Activated T-helper 1 cell treated with anti-CD3 and anti-CD28 coated beads, Interleukin-2, amount 50 U/mL, for 16 hours (primary cell): ENCODE data around the gene PYY.
"Not testable (repeated sequence)": the region's sequence is repeated elsewhere in the genome, so short reads cannot be mapped to it uniquely, and the experiment has no call there.

Experiments
- DNase-seq, 2 donors: peaks; one replicate each; pipeline ENCODE4 v3.0.0-alpha.2; 2020; ENCODE audit warnings: low read depth in 1 of 2, low spot score in 1 of 2

Gene PYY

DNA sequence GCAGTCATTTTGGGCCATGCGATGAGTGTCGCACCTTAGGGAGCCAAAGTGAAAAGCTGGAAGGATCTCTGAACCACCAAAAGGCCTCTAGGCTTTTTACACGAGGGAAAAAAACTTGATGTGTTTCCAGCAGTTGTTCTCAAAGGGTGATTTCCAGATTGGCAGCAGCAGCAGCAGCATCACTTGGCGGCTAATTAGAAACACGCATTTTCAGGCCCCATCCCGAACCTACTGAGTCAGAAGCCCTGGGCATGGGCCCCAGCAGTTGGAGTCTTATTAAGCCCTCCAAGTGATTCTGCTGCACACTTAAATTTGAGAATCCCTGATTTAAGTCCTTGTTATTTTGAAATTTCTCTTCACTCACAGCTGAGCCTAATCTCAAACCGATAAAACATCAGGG lies 25.3 kb upstream of the PYY start:
- no peak for DNase-seq

GRCh38 chr17:43978078-43978477 lies 24.3 kb upstream of the PYY start:
- no peak for DNase-seq

DNA sequence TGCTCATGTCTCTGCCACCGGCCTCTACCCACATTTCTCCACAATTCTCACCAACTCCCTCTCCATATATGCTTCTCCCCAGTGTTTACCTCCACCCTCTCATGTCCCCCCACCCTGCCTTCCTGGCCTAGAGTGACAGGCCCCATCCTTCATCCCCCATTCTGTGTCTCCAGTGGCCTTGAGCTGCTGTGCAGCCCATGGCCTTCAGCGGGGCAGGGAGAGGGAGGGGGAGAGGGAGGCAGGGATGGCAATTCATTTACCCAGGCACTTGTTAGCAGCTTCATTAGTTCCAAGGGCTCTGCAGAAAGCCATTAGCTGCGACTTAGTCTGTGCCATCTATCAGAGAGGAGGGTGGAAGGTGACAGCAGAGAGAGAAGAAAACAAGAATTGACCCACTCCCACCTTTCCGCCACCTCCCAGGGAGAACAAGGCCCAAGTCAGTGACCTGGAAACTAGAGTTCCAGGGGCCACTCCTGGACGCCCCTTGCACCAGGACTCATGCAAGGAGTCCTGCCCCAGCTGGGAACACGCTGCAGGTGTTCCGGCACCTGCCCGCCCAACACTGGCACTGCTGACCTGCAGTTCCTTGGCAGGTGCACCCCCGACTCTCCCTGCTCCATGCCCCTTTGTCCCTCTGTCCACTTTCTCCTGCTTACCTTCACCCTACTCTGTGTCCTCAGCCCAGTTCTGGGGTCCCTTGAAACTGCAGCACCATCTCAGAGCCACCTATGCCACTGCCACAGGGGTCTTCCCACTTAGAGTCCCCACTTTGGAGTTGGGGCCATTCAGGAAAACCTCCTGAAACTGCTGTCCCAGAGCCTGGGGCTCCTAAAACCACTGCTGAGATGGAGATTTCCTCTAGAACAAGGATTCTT lies 23.5 kb upstream of the PYY start:
- no peak for DNase-seq

- DNase-seq, result no peak
Measured at GRCh38 chr17:43975898-43976297, 22.2 kb upstream of the PYY start.

- no peak for DNase-seq
Measured at GRCh38 chr17:43974382-43975266, 20.9 kb upstream of the PYY start.

DNA sequence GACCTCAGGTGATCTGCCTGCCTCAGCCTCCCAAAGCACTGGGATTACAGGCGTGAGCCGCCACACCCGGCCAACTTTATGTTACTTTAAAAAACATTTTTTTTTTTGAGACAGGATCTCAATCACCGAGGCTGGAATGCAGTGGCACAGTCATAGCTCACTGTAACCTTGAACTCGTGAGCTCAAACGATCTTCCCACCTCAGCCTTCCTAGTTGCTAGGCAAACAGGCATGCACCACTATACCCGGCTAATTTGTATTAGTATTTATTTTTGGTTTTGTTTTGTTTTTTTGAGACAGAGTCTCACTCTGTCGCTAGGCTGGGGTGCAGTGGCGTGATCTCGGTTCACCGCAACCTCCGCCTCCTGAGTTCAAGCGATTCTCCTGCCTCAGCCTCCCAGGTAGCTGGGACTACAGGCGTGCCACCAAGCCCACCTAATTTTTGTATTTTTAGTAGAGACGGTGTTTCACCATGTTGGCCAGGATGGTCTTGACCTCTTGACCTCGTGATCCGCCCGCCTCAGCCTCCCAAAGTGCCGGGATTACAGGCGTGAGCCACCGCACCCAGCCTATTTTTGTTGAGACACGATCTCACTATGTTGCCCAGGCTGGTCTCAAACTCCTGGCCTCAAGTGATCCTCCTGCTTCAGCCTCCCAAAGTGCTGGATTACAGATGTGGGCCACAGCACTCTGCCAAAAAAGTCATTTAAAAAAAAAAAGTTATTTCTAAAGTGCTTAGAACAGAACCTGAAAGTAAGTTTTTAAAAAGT lies 18.9 kb upstream of the PYY start:
- not testable (repeated sequence) for DNase-seq

DNA sequence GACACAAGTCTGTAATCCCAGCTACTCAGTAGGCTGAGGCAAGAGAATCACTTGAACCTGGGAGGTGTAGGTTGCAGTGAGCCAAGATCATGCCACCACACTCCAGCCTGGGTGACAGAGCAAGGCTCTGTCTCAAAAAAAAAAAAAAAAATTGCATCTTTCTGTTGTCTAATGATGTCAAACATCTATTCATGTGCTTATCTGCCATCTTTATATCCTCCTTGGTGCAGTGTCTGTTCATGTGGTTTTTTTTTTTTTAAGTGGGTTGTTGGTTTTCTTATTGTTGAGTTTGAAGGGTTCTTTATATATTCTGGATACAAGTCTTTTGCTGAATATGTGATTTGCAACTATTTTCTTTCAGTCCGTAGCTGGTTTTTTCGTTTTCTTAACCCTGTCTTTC lies 17.7 kb upstream of the PYY start:
- not testable (repeated sequence) for DNase-seq

- DNase-seq, result no peak
Measured at GRCh38 chr17:43970366-43970765, 16.6 kb upstream of the PYY start.

- DNase-seq, result no peak
Measured at GRCh38 chr17:43967251-43967875, 13.6 kb upstream of the PYY start.

DNA sequence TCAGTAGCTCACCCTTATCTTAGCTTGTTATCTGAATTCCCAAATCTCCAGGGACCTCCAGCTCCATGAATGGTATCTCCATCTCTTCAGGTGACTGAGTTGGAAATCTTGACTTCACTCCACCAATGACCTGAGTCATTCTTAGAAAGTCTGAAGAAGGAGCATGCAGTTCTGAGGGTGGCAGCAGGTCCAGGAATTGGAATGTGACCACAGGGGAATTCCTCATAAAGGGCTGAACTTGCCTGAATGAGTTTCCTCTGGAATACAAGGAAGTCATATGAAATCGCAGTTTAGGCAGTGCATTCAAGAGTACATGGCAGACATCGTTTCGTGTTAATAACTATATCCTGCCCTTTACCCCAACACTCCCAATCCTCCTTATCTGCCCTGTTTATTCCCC lies 12.5 kb upstream of the PYY start:
- DNase-seq, result no peak

DNA sequence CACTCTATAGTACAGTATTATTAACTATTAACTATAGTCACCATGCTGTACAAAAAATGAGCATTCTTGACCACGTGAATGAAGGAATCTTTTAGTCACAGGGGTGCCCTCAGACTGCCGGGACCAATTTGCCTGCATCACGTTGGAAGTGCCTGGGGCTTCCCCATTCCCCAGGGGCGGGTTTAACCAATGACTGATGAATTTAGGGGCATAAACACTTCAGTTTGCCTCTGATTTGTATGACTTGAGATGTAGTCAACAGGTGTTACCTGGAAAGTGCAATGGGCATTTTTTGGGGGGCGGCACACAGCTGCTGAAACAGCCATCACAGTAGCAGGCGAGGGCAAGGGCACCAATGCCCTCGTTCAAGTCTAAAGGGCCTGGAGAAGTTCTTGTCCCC lies 8.7 kb upstream of the PYY start:
- DNase-seq, result no peak

DNA sequence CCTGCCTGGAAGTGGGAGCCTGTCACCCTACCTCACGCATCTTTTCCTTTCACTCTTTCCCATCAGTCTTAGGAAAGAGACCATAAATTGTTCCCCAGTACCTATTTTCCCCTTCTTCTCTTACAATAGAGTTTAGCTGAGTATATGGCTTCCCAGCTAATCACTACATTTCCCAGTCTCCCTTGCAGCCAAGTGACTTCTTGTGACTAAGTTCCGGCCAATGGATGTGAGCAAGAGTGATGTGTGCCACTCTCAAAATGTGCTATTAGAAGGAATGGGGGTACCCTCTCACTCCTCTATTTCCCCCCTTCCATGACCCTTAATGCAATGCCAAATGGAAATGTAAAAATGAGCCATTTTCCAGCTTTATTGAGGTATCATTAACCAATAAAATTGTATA lies 8.2 kb upstream of the PYY start:
- no peak for DNase-seq

DNA sequence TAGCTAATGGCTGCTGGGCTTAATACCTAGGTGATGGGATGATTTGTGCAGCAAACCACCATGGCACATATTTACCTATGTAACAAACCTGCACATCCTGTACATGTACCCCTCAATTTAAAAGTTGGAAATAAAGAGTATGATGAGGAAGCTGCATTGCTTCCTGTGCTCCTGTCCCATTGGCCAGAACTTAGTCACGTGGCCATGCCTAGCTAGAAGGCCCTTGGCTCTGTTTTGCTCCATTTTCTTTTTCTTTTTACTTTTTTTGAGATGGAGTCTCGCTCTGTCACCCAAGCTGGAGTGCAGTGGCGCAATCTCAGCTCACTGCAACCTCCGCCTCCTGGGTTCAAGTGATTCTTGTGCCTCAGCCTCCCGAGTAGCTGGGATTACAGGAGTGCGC lies 7.6 kb upstream of the PYY start:
- not testable (repeated sequence) for DNase-seq

- DNase-seq, result no peak
Measured at GRCh38 chr17:43958748-43959352, 5.1 kb upstream of the PYY start.

DNA sequence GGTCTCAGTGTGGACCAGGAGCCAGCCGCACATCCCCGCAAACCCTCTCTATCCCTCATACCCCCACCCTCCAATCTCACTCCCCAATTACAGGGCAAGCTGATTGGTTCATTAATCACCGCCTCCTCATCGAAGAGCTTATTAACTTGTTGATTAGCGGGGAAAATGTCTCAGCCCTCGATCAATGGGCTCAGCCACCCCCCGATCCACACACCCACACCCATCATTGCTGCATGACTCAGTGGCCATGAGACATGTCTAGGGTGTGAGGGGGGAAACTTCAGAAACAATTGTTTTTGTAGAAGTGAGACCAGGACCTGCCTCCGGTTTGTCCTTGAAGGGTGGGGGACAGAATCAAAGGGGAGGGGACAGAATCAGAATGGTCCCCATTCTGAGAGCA lies 2.5 kb upstream of the PYY start:
- DNase-seq, result no peak

GRCh38 chr17:43952724-43953666 lies 745 bp downstream of the PYY start:
- no peak for DNase-seq

- no peak for DNase-seq
Measured at GRCh38 chr17:43952351-43952723, 1.4 kb downstream of the PYY start.

DNA sequence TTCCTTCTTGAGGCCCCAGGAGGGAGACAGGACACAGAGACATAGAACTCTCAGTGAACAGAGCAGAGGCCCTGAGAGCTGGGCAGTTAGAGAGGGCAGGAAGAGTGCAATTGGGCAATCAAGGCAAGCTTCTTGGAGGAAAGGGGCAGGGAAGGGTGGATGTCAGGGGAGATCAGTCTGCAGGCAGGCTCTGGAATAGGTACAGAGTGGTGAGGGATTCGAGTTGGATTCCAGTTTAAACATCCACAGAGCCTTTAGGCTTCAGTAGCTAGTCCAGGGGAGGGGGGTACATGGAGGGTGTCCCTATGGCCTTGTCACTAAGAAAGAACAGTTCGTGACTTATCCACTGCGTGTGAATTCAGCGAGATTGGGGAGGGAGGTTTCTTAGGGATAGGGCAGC lies 2.0 kb downstream of the PYY start:
- DNase-seq, result no peak

GRCh38 chr17:43950554-43950953 lies 3.2 kb downstream of the PYY start:
- DNase-seq, result no peak

DNA sequence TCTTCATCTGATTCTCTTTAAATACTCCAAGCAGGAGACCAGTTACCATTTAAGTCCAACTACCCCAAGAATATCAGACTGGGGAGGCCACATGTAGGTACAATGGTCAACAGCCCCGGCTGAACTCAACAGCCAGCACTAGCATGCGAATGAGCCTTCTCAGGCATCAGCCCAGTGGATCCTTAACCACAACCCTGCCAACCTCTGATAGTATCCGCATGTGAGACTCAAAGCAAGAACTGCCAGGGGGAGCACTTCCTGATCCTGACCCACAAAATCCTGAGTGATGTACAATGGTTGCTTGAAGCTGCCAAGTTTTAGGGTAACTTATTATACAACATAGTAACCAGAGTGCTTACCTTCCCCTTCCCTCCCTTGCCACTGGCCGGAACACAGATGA lies 4.0 kb downstream of the PYY start:
- no peak for DNase-seq
